IMR-90 (cell line): ENCODE results near the gene CD44. TPM values are rescaled to one million over a fixed set of nuclear protein-coding genes. Genes with fewer than 3 reads are reported as not detected.

Source experiments
- ATAC-seq: fragments of 200-7000 bp; cut with Tn5 transposase; 2 replicates; pipeline ENCODE4 v1.9.1; 2020; ENCODE audit warnings: low read depth, mild to moderate bottlenecking, moderate library complexity
- BruUV-seq: library from RNA; stranded (reverse); fragments of 400-500 nt; replicated peaks from 2 replicates; lab custom pipeline; 2021; lab: Mats Ljungman, UMichigan
- CTCF ChIA-PET: fragments of 300-600 bp; formaldehyde crosslinking; extraction: SDS; loops from one replicate; lab custom pipeline; 2021; ENCODE audit warnings: antibody characterized with exemption; lab: Yijun Ruan, JAX
- POLR2A ChIA-PET: fragments of 300-600 bp; sonication (Branson Sonifier 250); formaldehyde crosslinking; loops from one replicate; lab custom pipeline; 2022; ENCODE audit warnings: antibody characterized with exemption; ENCODE audit not compliant: unreplicated experiment; lab: Charles Lee
- DNase-seq: peaks from one replicate; pipeline ENCODE4 v3.0.0; 2013
- H2AFZ ChIP-seq: replicated peaks from 2 replicates; pipeline ENCODE3; 2013; ENCODE audit warnings: low read length, mild to moderate bottlenecking; ENCODE audit not compliant: poor library complexity
- H2AK5ac ChIP-seq: 2 replicates; pipeline ENCODE4 v1.6.1; 2013; ENCODE audit warnings: low read depth, low read length, inconsistent platforms
- H2AK9ac ChIP-seq: replicated peaks from 2 replicates; pipeline ENCODE3; 2013; ENCODE audit warnings: mild to moderate bottlenecking, low read depth, low read length, moderate library complexity; ENCODE audit not compliant: poor library complexity
- H2BK120ac ChIP-seq: 2 replicates; pipeline ENCODE4 v1.6.1; 2013; ENCODE audit warnings: low read depth, low read length, inconsistent platforms
- H2BK15ac ChIP-seq: 3 replicates; pipeline ENCODE4 v1.6.1; 2013; ENCODE audit warnings: low read depth, low read length, inconsistent platforms
- H2BK20ac ChIP-seq: 2 replicates; pipeline ENCODE4 v1.6.1; 2013; ENCODE audit warnings: low read depth, mild to moderate bottlenecking, inconsistent platforms, low read length, moderate library complexity
- H2BK5ac ChIP-seq: 2 replicates; pipeline ENCODE4 v1.6.1; 2013; ENCODE audit warnings: mild to moderate bottlenecking, low read depth, low read length, inconsistent platforms; ENCODE audit not compliant: poor library complexity, severe bottlenecking
- H3K14ac ChIP-seq: replicated peaks from 2 replicates; pipeline ENCODE4 v1.6.1; 2013; ENCODE audit warnings: low read depth, low read length, inconsistent platforms
- H3K18ac ChIP-seq: 2 replicates; pipeline ENCODE4 v1.6.1; 2013; ENCODE audit warnings: low read depth, low read length, control low read depth
- H3K23ac ChIP-seq: 2 replicates; pipeline ENCODE4 v1.6.1; 2013; ENCODE audit warnings: low read depth, low read length, inconsistent platforms
- H3K27ac ChIP-seq: 2 replicates; pipeline ENCODE4 v1.5.1; 2013; ENCODE audit warnings: mild to moderate bottlenecking, control low read depth, low read length; ENCODE audit not compliant: insufficient read depth
- H3K27me3 ChIP-seq: 2 replicates; pipeline ENCODE4 v1.6.1; 2013; ENCODE audit warnings: low read length; ENCODE audit not compliant: control insufficient read depth, insufficient read depth
- H3K36me3 ChIP-seq: 2 replicates; pipeline ENCODE4 v1.6.1; 2013; ENCODE audit warnings: low read length, mixed read lengths; ENCODE audit not compliant: control insufficient read depth, insufficient read depth
- H3K4ac ChIP-seq: 2 replicates; pipeline ENCODE4 v1.6.1; 2013; ENCODE audit warnings: low read depth, low read length, inconsistent platforms
- H3K4me1 ChIP-seq: 2 replicates; pipeline ENCODE4 v1.6.1; 2013; ENCODE audit warnings: low read length, mixed read lengths; ENCODE audit not compliant: control insufficient read depth, insufficient read depth
- H3K4me2 ChIP-seq: 2 replicates; pipeline ENCODE4 v1.6.1; 2013; ENCODE audit warnings: low read depth, mild to moderate bottlenecking, control low read depth, low read length, moderate library complexity
- H3K4me3 ChIP-seq: 2 replicates; pipeline ENCODE4 v1.5.1; 2013; ENCODE audit warnings: low read depth, mild to moderate bottlenecking, control low read depth, low read length, moderate library complexity; ENCODE audit not compliant: insufficient read depth
- H3K56ac ChIP-seq: 2 replicates; pipeline ENCODE4 v1.6.1; 2013; ENCODE audit warnings: low read length, inconsistent platforms; ENCODE audit not compliant: insufficient read depth; ENCODE audit errors: extremely low read depth
- H3K79me1 ChIP-seq, 2 experiments: 2 replicates each; pipeline ENCODE4 v1.6.1; 2013; ENCODE audit warnings: low read length in 2 of 2, inconsistent platforms in 1 of 2, low read depth in 1 of 2
- H3K9ac ChIP-seq: 2 replicates; pipeline ENCODE4 v1.6.1; 2013; ENCODE audit warnings: low read depth, low read length, control low read depth
- H3K9me1 ChIP-seq: 2 replicates; pipeline ENCODE4 v1.6.1; 2013; ENCODE audit warnings: low read length, inconsistent platforms; ENCODE audit not compliant: insufficient read depth
- H3K9me3 ChIP-seq: 2 replicates; pipeline ENCODE4 v1.6.1; 2013; ENCODE audit warnings: low read length; ENCODE audit not compliant: control insufficient read depth, insufficient read depth
- H4K20me1 ChIP-seq: 2 replicates; pipeline ENCODE4 v1.6.1; 2013; ENCODE audit warnings: low read length, inconsistent platforms; ENCODE audit not compliant: insufficient read depth
- H4K5ac ChIP-seq: 2 replicates; pipeline ENCODE4 v1.6.1; 2013; ENCODE audit warnings: mild to moderate bottlenecking, low read depth, low read length, control low read depth
- H4K8ac ChIP-seq, 2 experiments: 2 replicates each; pipeline ENCODE4 v1.6.1; 2013; ENCODE audit warnings: low read depth in 2 of 2, low read length in 2 of 2, control low read depth in 1 of 2, inconsistent platforms in 1 of 2
- H4K91ac ChIP-seq: 2 replicates; pipeline ENCODE4 v1.6.1; 2013; ENCODE audit warnings: low read depth, low read length, inconsistent platforms; ENCODE audit not compliant: insufficient read depth
- BHLHE40 ChIP-seq: fragments of 150-350 bp; IDR thresholded peaks from 2 replicates; pipeline ENCODE4 v1.6.1; 2016; ENCODE audit warnings: mild to moderate bottlenecking, low read depth, low read length
- CEBPB ChIP-seq: IDR thresholded peaks from 2 replicates; pipeline ENCODE4 v1.6.1; 2012; ENCODE audit warnings: low read depth, low read length, improper control_type of control experiment
- CHD1 ChIP-seq: IDR thresholded peaks from 2 replicates; pipeline ENCODE4 v1.6.1; 2012; ENCODE audit warnings: low read depth, low read length, improper control_type of control experiment
- ELK1 ChIP-seq: fragments of 150-350 bp; IDR thresholded peaks from 2 replicates; pipeline ENCODE4 v1.6.1; 2016; ENCODE audit warnings: low read depth, mild to moderate bottlenecking, low read length, moderate library complexity, borderline replicate concordance
- FOS ChIP-seq: fragments of 150-350 bp; IDR thresholded peaks from 2 replicates; pipeline ENCODE4 v1.6.1; 2016; ENCODE audit warnings: low read depth, low read length
- MAFK ChIP-seq: IDR thresholded peaks from 2 replicates; pipeline ENCODE4 v1.6.1; 2012; ENCODE audit warnings: low read depth, low read length, improper control_type of control experiment
- MAZ ChIP-seq: IDR thresholded peaks from 2 replicates; pipeline ENCODE4 v1.6.1; 2012; ENCODE audit warnings: low read depth, mild to moderate bottlenecking, low read length, improper control_type of control experiment, moderate library complexity, borderline replicate concordance
- MXI1 ChIP-seq: IDR thresholded peaks from 2 replicates; pipeline ENCODE4 v1.6.1; 2012; ENCODE audit warnings: low read depth, mild to moderate bottlenecking, low read length, moderate library complexity, borderline replicate concordance
- NFE2L2 ChIP-seq: fragments of 150-350 bp; IDR thresholded peaks from 2 replicates; pipeline ENCODE4 v1.6.1; 2016; ENCODE audit warnings: low read depth, mild to moderate bottlenecking, low read length
- POLR2A ChIP-seq: IDR thresholded peaks from 2 replicates; pipeline ENCODE4 v1.6.1; 2012; ENCODE audit warnings: mild to moderate bottlenecking, low read depth, low read length
- RAD21 ChIP-seq: IDR thresholded peaks from 2 replicates; pipeline ENCODE4 v1.6.1; 2012; ENCODE audit warnings: low read length, improper control_type of control experiment
- RCOR1 ChIP-seq: IDR thresholded peaks from 2 replicates; pipeline ENCODE4 v1.6.1; 2012; ENCODE audit warnings: mild to moderate bottlenecking, low read length, improper control_type of control experiment; ENCODE audit not compliant: insufficient replicate concordance
- RFX5 ChIP-seq: IDR thresholded peaks from 2 replicates; pipeline ENCODE4 v1.8.0; 2012; ENCODE audit warnings: low read depth, mild to moderate bottlenecking, low read length, moderate library complexity
- SMC3 ChIP-seq: fragments of 150-350 bp; IDR thresholded peaks from 2 replicates; pipeline ENCODE4 v1.6.1; 2016; ENCODE audit warnings: low read depth, mild to moderate bottlenecking, antibody characterized with exemption, low read length, moderate library complexity
- WGBS, 2 experiments: methylation state at CpG; one replicate each; pipeline versions ENCODE4 v1.1.5 to v1.1.7; 2013; ENCODE audit warnings: missing lambda C conversion rate in 2 of 2; ENCODE audit not compliant: insufficient read length in 1 of 2; ENCODE audit errors: extremely low coverage in 2 of 2; 5-methylcytosine and 5-hydroxymethylcytosine counted together
- dilution Hi-C: fragments of 300-500 bp; cut with HindIII; formaldehyde crosslinking; loops from one replicate; pipeline ENCODE4 v1.14.3; 2018; ENCODE audit warnings: low sequenced_read_pairs; ENCODE audit not compliant: unreplicated experiment
- in situ Hi-C: fragments of 300-500 bp; cut with MboI; formaldehyde crosslinking; loops from 3 replicates; pipeline ENCODE4 v1.14.3; 2019; ENCODE audit warnings: low sequenced_read_pairs, inconsistent platforms, mixed read lengths
- intact Hi-C: fragments of 100-400 bp; cut with micrococcal nuclease; formaldehyde crosslinking; loops from 2 replicates; pipeline ENCODE4 v1.10.0; 2022
- polyA plus RNA-seq, 3 experiments: library from polyadenylated mRNA; depleted of rRNA; stranded (reverse); fragments of >200 nt; gene quantifications; 2 replicates each; pipeline ENCODE4 v1.2.3, GENCODE V29; 2012; ENCODE audit warnings: low replicate concordance in 1 of 3
- total RNA-seq: library from RNA; depleted of rRNA; stranded (reverse); fragments of >200 nt; gene quantifications from 2 replicates; pipeline ENCODE4 v1.2.3, GENCODE V29; 2012
- TF ChIP-seq, protein P1 (sequence below): fragments of 150-350 bp; IDR thresholded peaks from 2 replicates; pipeline ENCODE4 v1.6.1; 2017; ENCODE audit warnings: mild to moderate bottlenecking, antibody characterized with exemption, low read length, low read depth

CD44 gene
- total and polyA plus RNA-seq, 2 of the 4 experiments (the other 2 are of a cell fraction) = 357 to 947 TPM

- TF ChIP-seq, protein P1, sequence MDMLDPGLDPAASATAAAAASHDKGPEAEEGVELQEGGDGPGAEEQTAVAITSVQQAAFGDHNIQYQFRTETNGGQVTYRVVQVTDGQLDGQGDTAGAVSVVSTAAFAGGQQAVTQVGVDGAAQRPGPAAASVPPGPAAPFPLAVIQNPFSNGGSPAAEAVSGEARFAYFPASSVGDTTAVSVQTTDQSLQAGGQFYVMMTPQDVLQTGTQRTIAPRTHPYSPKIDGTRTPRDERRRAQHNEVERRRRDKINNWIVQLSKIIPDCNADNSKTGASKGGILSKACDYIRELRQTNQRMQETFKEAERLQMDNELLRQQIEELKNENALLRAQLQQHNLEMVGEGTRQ = no peak
Measured at GRCh38 chr11:35174666-35175065, 35.7 kb downstream of the CD44 start (continued).

DNA sequence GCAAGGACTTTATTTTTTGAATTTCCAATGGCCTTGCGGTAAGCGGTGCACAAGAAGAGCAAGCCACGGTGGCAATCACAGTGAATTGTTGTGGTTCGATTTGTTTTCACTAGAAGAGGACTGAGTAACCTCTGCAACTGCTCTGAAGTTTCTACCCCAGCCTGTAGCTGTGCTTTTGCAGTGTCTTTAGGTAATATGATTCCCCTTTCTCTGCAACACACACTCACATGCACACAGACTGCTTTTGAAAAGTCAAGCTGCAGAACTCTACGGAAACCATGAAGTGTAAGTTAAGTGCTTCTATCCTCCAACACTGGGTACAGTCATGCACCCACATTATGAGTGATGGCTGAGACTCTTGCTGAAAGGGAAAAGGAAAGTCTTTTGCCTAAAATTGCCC is 38.4 kb downstream of the CD44 start:
- H4K5ac ChIP-seq = no peak overlapping the region
- H4K20me1 ChIP-seq = peaks cover 77% of the 10 kb centered on the region
- in situ Hi-C loops = no loop called here
- H2BK20ac ChIP-seq = 0 out of 2 replicates have a peak overlapping the region, but pooled peaks have one; percentile 21
- H3K9me1 ChIP-seq = peaks cover 34% of the 10 kb centered on the region
- no peak overlapping the region for H4K91ac ChIP-seq
- no peak overlapping the region for H3K4me2 ChIP-seq
- peak overlapping the region; percentile 69; the same call in 1 of the 2 replicates for H3K27ac ChIP-seq
- peak overlapping the region; percentile 22; the same call in 1 of the 2 replicates for H3K18ac ChIP-seq
- no peak overlapping the region for H3K9ac ChIP-seq
- H3K56ac ChIP-seq = no peak overlapping the region
- dilution Hi-C loops = no loop called here
- peaks cover 28 to 75% of the 10 kb centered on the region in 2 experiments for H3K79me1 ChIP-seq
- peaks cover 52% of the 10 kb centered on the region for H3K36me3 ChIP-seq
- no peaks in the 10 kb centered on the region for H3K9me3 ChIP-seq
- H2BK5ac ChIP-seq = peak overlapping the region; percentile 70
- no peak overlapping the region for H3K4me3 ChIP-seq
- no peak overlapping the region for H2BK15ac ChIP-seq
- H3K4me1 ChIP-seq = peaks cover 42% of the 10 kb centered on the region
- H3K23ac ChIP-seq = peak overlapping the region; percentile 63
- H2AK9ac ChIP-seq = no peak overlapping the region
- 0 out of 2 replicates have a peak overlapping the region, but pooled peaks have one; percentile 55 for H2BK120ac ChIP-seq
- H4K8ac ChIP-seq = peak overlapping the region in 1 of 2 experiments; percentile 53; a peak in 2 of 4 replicates
- intact Hi-C loops = loop anchor here (5.0 kb wide), 1 partner anchor 250 kb away; no protein-coding TSS in a partner anchor
- ChIA-PET CTCF (no interaction called here), POLR2A (no interaction called here)
- BruUV-seq = no TSS peak
- ATAC-seq (no peak), DNase-seq (peak; percentile 68)
- no peak overlapping the region for H2AFZ ChIP-seq
- H2AK5ac ChIP-seq = peak overlapping the region; percentile 36; the same call in 1 of the 2 replicates
- no peaks in the 10 kb centered on the region for H3K27me3 ChIP-seq
- peak overlapping the region; percentile 64 for H3K14ac ChIP-seq
- peak overlapping the region; percentile 49 for H3K4ac ChIP-seq
- no CpG with 5 or more reads among the region's 5 CpGs for WGBS, 2 experiments
- TF ChIP-seq, protein P1 = no peak
- TF ChIP-seq MAFK = no peak
- TF ChIP-seq ELK1 = no peak
- no peak for TF ChIP-seq BHLHE40
- no peak for TF ChIP-seq RAD21
- no peak for TF ChIP-seq MAZ
- TF ChIP-seq MXI1 = no peak
- TF ChIP-seq RCOR1 = no peak
- no peak for TF ChIP-seq NFE2L2
- no peak for TF ChIP-seq CHD1
- no peak for TF ChIP-seq FOS
- no peak for TF ChIP-seq POLR2A
- no peak for TF ChIP-seq SMC3
- TF ChIP-seq CEBPB = no peak
- TF ChIP-seq RFX5 = no peak
